Activated naive CD4-positive, alpha-beta T cell treated with anti-CD3 and anti-CD28 coated beads, Interleukin-2, amount 50 U/mL, for 24 hours (primary cell): ENCODE results near the gene ANKH.
A peak's percentile ranks its signal among the peaks of the same experiment; 100 is the strongest.

Source experiments
- H3K27ac Mint-ChIP-seq: one replicate; pipeline ENCODE4 v1.8.0; 2021; ENCODE audit warnings: mild to moderate bottlenecking, mixed read lengths
- H3K27me3 Mint-ChIP-seq: one replicate; pipeline ENCODE4 v1.8.0; 2021; ENCODE audit warnings: mixed read lengths
- H3K36me3 Mint-ChIP-seq: one replicate; pipeline ENCODE4 v1.8.0; 2021; ENCODE audit warnings: mixed read lengths
- H3K4me1 Mint-ChIP-seq: one replicate; pipeline ENCODE4 v1.8.0; 2021; ENCODE audit warnings: mixed read lengths
- H3K4me3 Mint-ChIP-seq: one replicate; pipeline ENCODE4 v1.8.0; 2021; ENCODE audit warnings: mild to moderate bottlenecking, mixed read lengths
- H3K9me3 Mint-ChIP-seq: one replicate; pipeline ENCODE4 v1.8.0; 2021; ENCODE audit warnings: mixed read lengths

Gene ANKH

DNA sequence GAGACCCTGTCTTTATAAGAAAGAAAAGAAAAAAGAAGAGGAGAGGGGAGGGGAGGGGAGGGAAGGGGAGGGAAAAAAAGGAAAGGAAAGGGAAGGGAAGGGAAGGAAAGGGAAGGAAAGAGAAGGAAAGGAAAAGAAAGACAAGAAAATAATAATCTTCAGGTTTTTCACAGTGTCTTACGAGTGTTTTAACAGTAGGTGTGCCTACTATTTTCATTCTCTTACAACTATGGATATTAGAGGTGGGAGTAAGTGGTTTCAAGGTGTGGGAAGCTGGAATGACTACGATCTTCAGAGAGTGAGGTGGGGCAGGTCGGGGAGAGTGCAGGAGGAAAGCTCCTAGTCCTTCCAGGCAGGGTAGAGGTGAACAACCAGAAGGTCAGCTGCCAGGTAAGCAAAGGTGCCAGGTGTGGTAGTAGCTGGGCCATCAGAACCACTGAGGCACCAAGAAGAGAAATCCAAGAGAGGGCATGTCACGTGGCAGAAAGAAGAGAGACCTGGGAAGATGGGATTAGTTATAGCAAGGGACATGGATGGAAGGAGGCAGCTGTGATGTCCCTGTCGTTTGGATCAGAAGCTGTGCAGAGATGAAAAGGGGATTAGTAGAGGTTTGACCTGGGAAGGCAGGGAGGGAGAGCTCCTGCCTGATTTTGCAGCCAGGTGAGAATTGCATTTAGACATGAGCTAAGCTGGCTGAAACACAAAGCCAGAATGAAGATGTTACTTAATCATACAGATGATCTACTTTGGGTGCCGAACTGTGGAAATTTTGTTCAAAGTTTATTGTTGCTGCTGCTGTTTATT, 111.6 kb downstream of the ANKH start:
- H3K9me3 Mint-ChIP-seq: no peaks in the 10 kb centered on the region
- H3K4me1 Mint-ChIP-seq: peaks cover 11% of the 10 kb centered on the region
- H3K27ac Mint-ChIP-seq: no peak overlapping the region
- H3K36me3 Mint-ChIP-seq: peaks cover 8% of the 10 kb centered on the region
- H3K4me3 Mint-ChIP-seq: no peak overlapping the region
- no peaks in the 10 kb centered on the region for H3K27me3 Mint-ChIP-seq

DNA sequence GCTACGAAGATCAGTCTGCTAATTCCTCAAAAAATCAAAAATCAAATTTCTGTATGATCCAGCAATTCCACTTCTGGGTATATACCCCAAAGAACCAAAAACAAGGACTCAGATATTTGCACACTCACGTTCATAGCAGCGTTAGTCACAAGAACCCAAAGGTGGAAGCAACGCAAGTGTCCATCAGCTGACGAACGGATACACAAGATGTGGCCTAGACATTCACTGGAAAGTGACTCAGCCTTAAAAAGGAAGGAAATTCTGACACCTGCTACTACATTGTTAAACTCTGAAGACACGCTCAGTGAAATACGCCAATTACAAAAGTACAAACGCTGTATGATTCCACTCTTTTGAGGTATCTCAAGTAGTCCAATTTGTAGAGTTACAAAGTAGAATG, 113.7 kb downstream of the ANKH start:
- Mint-ChIP-seq H3K4me3 (no peak overlapping the region), H3K4me1 (peaks cover 11% of the 10 kb centered on the region), H3K27ac (peak overlapping the region; percentile 68), H3K27me3 (no peaks in the 10 kb centered on the region), H3K36me3 (peaks cover 14% of the 10 kb centered on the region), H3K9me3 (no peaks in the 10 kb centered on the region)

DNA sequence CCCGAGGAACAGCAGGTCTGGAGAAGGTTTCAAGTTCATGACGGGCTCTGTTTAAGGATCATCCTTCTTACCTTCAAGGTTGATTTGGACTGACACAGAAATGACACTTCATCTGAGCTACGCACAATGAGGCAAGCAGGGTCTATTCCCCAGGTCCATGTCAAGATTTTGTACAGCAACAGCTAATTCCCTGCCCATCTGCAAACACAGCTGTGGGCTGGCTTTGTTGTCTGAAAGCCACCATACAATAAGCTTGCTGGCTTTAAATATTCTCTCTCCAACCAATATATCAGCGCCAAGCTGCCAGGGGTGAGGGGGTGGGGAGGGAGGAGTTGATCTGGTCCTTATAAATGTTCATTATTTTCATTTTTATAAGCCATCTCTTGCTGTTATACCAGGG, 115.1 kb downstream of the ANKH start:
- Mint-ChIP-seq H3K4me3 (no peak overlapping the region), H3K27me3 (no peaks in the 10 kb centered on the region), H3K4me1 (peaks cover 11% of the 10 kb centered on the region), H3K36me3 (peaks cover 18% of the 10 kb centered on the region), H3K27ac (no peak overlapping the region), H3K9me3 (no peaks in the 10 kb centered on the region)

DNA sequence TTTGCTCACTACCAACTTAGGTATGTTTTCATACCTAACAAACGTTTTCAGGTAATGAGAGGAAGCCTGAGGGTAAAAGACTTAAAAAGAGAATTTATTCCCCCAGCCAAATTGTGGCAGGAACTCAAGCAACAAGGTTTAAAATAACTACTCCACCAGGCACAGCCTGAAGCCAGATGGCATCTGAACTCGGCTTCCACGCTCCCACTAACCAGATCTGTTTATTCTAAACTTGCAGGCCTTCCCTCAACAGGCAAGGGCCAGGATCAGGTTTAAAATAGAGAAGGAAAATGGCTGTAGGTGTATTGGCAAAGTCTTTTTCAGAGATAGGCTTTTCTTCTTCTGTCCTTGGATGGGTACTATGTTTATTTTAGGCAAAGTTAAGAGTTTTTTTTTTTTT, 117.6 kb downstream of the ANKH start:
- Mint-ChIP-seq H3K27me3 (no peaks in the 10 kb centered on the region), H3K27ac (no peak overlapping the region), H3K4me1 (peaks cover 4% of the 10 kb centered on the region), H3K9me3 (no peaks in the 10 kb centered on the region), H3K36me3 (peaks cover 29% of the 10 kb centered on the region), H3K4me3 (no peak overlapping the region)

DNA sequence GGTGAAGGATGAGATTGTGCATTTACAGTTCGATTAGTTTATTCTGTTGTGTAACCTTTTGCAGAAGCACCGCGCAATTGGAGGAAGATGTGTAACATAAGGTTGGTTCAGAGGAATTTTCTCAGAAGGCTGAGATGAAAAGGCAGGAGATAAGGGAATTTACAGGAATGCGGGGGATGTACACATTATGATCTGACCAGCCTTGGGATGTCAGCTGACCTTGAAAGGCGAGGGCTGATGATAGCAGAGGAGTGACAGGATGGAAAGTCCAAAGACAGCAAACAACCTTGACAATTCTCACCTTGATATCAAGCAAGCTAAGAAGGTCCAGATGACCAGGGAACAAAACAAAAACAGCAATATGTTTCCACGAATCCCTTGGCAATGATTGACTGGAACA, 118.3 kb downstream of the ANKH start:
- no peak overlapping the region for H3K27ac Mint-ChIP-seq
- H3K9me3 Mint-ChIP-seq: no peaks in the 10 kb centered on the region
- peaks cover 28% of the 10 kb centered on the region for H3K36me3 Mint-ChIP-seq
- H3K4me1 Mint-ChIP-seq: peaks cover 3% of the 10 kb centered on the region
- H3K27me3 Mint-ChIP-seq: no peaks in the 10 kb centered on the region
- H3K4me3 Mint-ChIP-seq: no peak overlapping the region

DNA sequence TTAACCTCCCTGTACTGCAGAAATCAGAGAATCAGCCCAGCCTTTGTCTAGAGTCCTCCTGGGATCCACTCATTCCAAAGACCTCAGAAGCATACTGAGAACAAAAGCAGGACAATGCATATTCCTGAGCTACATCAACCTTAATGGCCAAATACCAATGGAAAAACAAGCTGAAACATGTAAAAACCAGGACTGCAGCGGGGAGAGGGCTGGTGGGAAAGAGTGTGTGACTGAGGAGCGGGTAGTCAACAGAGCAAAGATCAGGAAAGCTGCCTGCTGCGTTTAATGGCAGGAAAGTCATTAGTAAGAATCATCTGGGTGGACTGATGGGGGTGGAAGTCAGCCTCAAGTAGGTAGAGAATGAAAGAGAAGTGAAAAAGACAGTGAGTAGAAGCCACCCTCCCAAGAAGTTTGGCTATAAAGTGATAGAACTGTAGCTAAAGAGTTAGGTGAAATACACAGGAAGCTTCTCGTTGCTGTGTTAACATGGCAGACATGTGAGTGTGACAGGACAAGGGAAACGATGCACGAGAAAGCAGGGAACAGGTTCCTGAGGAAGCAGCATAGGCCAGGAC, 119.0 kb downstream of the ANKH start:
- Mint-ChIP-seq H3K4me1 (peaks cover 3% of the 10 kb centered on the region), H3K27me3 (no peaks in the 10 kb centered on the region), H3K9me3 (no peaks in the 10 kb centered on the region), H3K27ac (no peak overlapping the region), H3K4me3 (no peak overlapping the region), H3K36me3 (peaks cover 28% of the 10 kb centered on the region)

DNA sequence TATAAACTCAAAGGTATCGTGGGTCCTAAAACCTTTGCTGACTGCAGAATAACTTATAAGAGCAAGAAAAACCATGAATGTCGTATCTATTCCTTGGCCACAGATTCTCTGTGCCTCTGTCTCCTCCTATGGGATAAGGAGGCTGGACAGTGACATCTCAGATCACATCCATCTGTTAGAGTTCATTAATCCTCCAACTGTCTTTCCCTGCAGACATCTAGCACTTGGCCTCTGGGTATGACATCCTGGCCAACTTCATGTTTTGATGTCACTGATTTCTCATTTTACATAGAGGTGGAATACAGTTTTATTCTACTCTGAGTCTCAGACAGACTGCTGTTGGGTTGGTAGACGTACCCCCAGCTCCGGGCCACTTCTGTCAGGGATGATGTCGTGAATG, 120.9 kb downstream of the ANKH start:
- Mint-ChIP-seq H3K4me3 (no peak overlapping the region), H3K27ac (no peak overlapping the region), H3K4me1 (peaks cover 8% of the 10 kb centered on the region), H3K27me3 (no peaks in the 10 kb centered on the region), H3K36me3 (peaks cover 26% of the 10 kb centered on the region), H3K9me3 (no peaks in the 10 kb centered on the region)

DNA sequence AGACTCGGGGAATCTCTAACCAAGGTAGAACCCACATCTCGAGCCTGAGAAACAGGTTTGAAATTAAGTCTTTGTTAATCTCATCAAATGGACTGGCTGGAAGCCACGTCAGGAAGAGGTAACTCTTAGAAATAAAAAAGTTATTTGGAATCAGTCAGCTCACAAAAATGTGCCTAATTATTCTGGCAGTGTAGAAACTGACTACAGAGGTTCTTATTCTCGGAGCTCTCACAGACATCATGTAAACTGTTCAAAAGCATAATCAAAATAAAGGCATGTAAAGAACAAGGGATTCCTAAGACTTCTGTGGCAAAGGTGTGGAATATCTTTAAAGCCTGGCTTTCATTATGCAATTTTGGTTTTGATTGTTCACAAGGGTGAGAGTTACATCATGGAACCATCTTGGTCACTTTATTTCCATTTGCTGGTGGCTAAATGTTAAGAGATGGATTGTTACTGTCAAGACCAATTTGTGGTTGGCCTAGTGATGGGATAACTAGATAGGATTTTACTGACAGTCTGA, 121.9 kb downstream of the ANKH start:
- Mint-ChIP-seq H3K36me3 (peaks cover 26% of the 10 kb centered on the region), H3K9me3 (no peaks in the 10 kb centered on the region), H3K27ac (peak overlapping the region; percentile 35), H3K4me1 (peaks cover 10% of the 10 kb centered on the region), H3K4me3 (no peak overlapping the region), H3K27me3 (no peaks in the 10 kb centered on the region)

DNA sequence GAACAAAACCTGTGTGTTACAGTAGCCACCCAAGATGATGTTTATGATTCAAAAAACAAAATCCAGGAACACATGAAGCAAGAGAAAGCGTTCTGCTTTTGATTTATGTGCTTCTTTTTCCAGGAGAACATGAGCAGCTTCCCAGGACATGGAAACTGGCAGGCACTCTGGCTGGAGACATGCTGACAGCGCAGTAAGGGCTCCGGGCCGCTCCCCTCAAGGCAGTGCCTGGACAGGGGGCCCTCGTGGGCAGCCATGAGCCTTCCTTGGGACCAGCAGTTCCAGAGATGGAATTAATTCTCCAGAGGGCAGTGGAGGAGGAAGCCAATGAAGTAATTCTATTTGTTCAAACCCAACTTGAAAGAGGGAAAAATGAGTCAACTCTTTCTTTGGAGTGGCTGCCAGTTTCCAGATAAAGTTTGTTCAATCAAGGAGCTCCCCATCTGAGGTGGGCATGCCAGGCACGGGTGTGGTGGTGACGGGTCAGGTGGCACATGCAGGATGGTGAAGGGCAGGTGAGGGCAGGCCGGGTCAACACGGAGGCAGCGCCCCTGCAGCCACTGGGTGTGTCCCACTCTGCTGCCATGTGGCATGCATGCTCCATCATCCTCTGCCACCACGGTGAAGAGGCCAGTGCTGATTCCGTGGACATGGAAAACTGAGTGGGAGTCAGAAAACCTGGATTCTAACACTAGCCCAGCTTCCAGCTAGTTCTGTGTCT, 123.2 kb downstream of the ANKH start:
- peaks cover 21% of the 10 kb centered on the region for H3K36me3 Mint-ChIP-seq
- no peaks in the 10 kb centered on the region for H3K9me3 Mint-ChIP-seq
- H3K27ac Mint-ChIP-seq: no peak overlapping the region
- peaks cover 14% of the 10 kb centered on the region for H3K4me1 Mint-ChIP-seq
- H3K4me3 Mint-ChIP-seq: no peak overlapping the region
- H3K27me3 Mint-ChIP-seq: no peaks in the 10 kb centered on the region

DNA sequence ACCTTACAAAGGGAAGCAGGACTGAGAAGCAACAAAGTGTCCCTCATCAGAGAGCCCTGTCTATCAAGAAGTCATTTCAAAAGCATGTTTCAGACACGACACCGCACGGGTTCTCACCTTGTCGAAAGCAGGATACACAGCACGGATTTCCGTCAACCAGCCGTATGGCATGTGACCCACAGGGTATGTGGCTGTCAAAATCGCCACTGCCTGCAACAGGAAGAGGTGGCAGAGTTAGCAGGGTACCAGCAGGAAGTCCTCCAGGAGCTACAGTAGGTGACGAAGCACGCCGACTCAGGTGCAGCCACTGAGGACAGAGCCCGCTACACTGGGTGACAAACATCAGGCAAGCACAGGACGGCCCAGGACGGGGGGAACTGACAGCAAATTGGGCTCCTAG, 125.8 kb downstream of the ANKH start:
- Mint-ChIP-seq H3K4me3 (peak overlapping the region; percentile 26), H3K4me1 (peaks cover 31% of the 10 kb centered on the region), H3K9me3 (no peaks in the 10 kb centered on the region), H3K27me3 (no peaks in the 10 kb centered on the region), H3K36me3 (peaks cover 15% of the 10 kb centered on the region), H3K27ac (peak overlapping the region; percentile 4)

DNA sequence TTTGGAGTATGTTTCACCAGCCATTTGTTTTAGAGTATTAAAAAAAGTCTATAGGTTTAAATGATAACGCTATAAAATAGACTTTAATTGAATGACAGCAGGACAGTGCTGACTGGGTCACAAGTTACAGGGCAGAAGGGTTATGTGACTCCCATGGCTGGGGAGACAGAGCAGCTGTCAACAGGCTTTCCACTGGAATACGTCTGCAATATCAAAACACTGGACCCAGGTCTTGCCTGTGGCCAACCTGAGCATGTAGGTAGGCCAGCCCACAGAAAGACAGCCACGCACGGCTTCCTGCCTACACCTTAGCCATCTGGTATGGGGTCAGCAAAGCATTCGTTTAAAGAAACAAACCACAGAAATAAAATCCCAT, 126.4 kb downstream of the ANKH start:
- H3K27ac Mint-ChIP-seq: no peak overlapping the region
- H3K36me3 Mint-ChIP-seq: peaks cover 11% of the 10 kb centered on the region
- no peak overlapping the region for H3K4me3 Mint-ChIP-seq

DNA sequence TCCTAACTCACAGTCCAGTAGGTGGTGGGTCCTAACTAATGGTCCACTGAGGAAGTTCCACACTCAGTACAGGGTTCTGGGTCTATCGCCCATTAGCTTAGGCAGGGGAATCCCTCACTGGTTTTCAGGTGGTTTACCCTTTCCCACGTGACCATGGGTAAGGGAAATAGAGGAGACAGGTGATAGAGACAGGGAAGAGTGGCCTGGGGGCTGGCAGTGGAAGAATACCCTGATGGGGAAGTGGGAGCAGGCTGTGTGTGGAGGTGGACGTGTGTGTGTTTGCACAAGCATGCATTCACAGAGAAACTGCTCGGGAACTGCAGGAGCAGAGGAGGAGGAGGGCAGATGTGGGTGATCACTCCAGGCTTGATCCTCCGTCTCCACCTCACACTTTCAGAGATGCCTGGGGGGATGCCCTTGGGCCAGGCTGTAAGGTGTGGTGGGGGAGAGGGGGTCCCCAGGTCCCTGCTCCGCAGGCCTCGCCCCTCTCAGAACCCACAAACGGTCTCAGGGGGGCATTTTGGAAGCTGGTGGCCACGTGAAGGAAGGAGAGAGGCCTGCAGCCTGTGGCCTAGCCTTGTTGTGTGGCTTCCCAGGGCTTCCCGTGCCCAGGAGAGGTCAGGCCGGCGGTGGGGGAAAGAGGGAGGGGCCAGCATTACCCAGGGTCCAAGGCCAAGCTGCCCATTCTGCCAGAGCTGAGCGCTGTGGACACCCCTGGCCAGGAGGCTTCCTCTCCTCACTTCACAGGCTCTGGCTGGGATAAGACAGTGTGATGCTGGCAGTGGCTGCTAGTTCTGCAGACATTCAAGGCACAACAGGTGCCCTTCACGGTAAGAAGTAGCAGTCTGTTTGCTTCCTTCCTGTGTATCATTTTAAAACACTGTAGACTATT, 127.0 kb downstream of the ANKH start:
- H3K36me3 Mint-ChIP-seq: peaks cover 6% of the 10 kb centered on the region
- H3K4me3 Mint-ChIP-seq: no peak overlapping the region
- no peaks in the 10 kb centered on the region for H3K27me3 Mint-ChIP-seq
- no peaks in the 10 kb centered on the region for H3K9me3 Mint-ChIP-seq
- peaks cover 31% of the 10 kb centered on the region for H3K4me1 Mint-ChIP-seq
- H3K27ac Mint-ChIP-seq: no peak overlapping the region

More for the DNA sequence above, 126.4 kb downstream of the ANKH start:
- peaks cover 31% of the 10 kb centered on the region for H3K4me1 Mint-ChIP-seq
- no peaks in the 10 kb centered on the region for H3K9me3 Mint-ChIP-seq
- H3K27me3 Mint-ChIP-seq: no peaks in the 10 kb centered on the region

DNA sequence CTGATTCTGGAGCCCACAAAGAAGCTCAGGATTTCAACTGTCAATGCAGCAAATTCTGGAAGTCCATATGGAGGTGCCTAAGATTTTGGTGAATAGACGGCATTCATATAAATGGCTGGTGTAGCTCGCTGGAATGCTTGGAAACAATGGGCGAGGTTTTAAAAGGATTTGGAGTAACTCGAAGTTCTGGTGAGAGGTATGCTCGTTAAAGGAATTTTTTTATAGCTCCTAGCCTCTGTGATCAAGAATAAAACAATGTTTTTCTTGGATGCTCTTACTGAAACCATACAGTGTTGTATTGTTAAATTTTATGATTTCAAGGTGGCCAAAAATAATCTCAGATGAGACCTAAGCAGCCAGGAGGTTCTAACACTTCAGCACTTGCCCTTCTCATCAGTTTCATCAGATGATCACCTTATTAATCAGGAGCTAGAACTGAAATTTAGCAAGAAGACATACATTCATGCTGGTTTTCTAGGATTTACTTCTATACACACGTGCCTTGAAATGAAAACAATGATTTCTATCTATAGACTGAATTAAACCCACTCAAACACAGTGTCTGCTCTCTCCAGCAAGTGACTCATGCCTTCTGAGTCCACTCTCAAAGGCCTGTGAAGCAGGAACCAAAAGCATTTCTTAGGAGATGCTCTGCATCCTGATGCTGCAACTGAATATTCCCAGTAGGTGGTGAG, 127.8 kb downstream of the ANKH start:
- Mint-ChIP-seq H3K4me3 (no peak overlapping the region), H3K27ac (no peak overlapping the region), H3K27me3 (no peaks in the 10 kb centered on the region), H3K9me3 (no peaks in the 10 kb centered on the region), H3K36me3 (peaks cover 5% of the 10 kb centered on the region), H3K4me1 (peaks cover 31% of the 10 kb centered on the region)

DNA sequence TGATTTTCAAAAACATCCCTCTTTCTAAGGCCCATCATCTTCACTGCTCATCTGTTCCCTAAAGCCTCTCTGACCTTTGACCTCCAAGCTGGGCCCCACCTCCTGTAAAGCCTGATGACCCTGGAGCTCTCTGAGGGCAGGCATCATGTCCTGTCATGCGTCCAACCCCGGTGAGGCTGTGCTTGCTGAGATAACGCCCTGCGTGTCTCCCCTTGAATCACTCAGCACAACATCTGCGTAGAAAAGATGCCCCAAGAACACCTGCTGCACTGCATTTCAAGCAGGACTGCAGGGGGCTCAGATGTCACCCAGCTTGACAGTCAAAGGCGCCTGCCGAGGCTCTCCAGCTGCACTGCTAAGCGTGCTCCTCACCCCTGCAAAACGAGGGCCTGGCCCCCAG, 129.1 kb downstream of the ANKH start:
- Mint-ChIP-seq H3K36me3 (peaks cover 5% of the 10 kb centered on the region), H3K4me3 (no peak overlapping the region), H3K27ac (no peak overlapping the region), H3K4me1 (peaks cover 31% of the 10 kb centered on the region), H3K9me3 (no peaks in the 10 kb centered on the region), H3K27me3 (no peaks in the 10 kb centered on the region)
